GM12891 (cell line): Measurements from ENCODE around the gene C7orf33.

Experiments used
- DNase-seq: peaks from one replicate; pipeline ENCODE4 v3.0.0; 2011; ENCODE audit warnings: low spot score; ENCODE audit not compliant: insufficient read length
- FAIRE-seq: peaks from 2 replicates; lab custom pipeline; 2011; peaks lifted over from hg19 to GRCh38; lab: Jason Lieb, UNC
- PAX5 ChIP-seq: IDR thresholded peaks from 2 replicates; pipeline ENCODE4 v1.6.1; 2011; ENCODE audit warnings: low read length, moderate library complexity, mild to moderate bottlenecking; ENCODE audit not compliant: insufficient read depth, severe bottlenecking
- POLR2A ChIP-seq: IDR thresholded peaks from 2 replicates; pipeline ENCODE4 v1.6.1; 2011; ENCODE audit warnings: low read depth, low read length, control low read depth
- POLR2AphosphoS5 ChIP-seq: IDR thresholded peaks from 2 replicates; pipeline ENCODE4 v1.6.1; 2011; ENCODE audit warnings: low read depth, low read length, control low read depth
- POU2F2 ChIP-seq: IDR thresholded peaks from 2 replicates; pipeline ENCODE4 v1.6.1; 2011; ENCODE audit warnings: low read depth, mild to moderate bottlenecking, control low read depth, low read length, moderate library complexity
- SPI1 ChIP-seq: IDR thresholded peaks from 2 replicates; pipeline ENCODE4 v1.6.1; 2011; ENCODE audit warnings: low read depth, low read length, control low read depth
- TAF1 ChIP-seq: IDR thresholded peaks from 2 replicates; pipeline ENCODE4 v1.6.1; 2011; ENCODE audit warnings: low read depth, low read length, control low read depth

Gene C7orf33

DNA sequence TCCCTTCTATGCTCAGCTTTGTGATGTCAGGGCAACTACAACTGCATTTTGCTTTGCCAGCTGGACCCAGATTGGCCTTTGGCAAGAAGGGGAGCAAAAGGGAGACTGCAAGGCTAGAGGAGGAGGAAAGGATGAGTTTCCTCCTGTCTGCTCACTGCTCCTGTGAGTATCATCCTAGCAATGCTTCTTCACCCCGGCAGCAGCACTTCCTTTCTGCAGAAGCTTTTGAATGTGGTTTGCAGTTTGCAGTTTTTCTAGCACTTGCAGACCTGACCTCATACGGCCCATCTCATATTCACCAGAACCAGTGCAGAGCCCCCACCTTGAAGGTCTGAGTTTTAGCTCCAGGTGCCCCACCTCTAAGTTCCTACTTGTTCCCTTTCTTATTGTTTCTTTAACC lies 14.8 kb downstream of the C7orf33 start:
- TF ChIP-seq SPI1 = no peak
- no peak for TF ChIP-seq TAF1
- no peak for TF ChIP-seq PAX5
- no peak for TF ChIP-seq POLR2A
- FAIRE-seq (no peak), DNase-seq (no peak)

DNA sequence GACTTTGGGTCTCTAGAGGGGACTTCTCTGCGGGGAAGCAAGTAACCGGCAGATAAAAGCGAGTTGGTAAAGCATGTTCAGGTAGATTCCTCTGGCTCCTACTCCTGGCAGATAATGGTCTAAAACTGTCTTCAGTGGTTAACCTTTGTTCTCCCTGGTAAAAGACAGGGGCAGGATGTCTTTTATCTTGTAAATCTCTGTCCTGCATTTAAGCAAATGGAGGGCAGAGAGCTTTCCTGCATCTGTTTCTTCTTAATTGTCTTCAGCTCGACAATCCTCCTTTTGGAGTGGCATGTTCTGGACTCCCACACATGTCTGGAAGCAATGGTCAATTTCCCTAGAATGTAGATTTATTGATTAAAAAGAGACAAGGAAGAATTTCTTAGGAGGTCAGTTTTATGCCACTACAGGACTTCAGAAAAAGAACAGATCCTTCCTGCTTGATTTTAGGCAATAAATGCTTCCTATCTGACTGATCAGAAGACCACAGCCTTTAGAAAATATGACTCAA lies 16.6 kb downstream of the C7orf33 start:
- DNase-seq (no peak), FAIRE-seq (no peak)
- no peak for TF ChIP-seq PAX5
- no peak for TF ChIP-seq TAF1
- TF ChIP-seq POU2F2 = no peak
- no peak for TF ChIP-seq SPI1
- TF ChIP-seq POLR2A = no peak
- TF ChIP-seq POLR2AphosphoS5 = no peak

DNA sequence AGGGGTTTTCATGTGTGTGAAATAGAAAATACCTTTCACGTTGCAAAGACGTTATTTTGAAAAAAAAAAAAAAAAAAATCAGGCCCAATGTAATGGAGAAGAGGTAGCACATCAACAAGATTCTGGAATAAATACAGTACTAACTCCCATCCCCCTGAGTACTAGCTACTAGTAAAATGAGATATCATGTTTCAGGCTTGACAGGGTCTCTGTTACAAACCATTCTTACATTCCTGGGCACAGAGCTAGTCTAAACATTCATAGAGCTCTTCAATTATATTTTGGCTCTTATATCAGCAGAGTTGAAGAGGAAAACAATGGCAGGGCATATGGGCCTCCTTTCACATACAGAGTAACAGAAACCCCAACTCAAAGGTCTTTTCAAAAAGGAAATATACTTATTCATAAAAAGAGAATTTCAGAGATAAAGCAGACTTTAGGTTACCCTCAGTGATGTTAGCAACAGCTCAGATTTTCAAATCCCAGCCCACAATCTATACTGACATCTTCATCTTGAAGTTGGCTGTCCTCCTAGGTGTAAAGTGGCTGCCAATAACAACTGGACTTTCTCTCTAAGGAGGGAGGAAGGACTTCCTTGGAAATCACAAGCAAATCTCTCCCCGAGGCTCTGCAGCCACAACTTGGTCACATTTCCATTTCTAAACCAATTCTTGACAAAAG lies 18.6 kb downstream of the C7orf33 start:
- no peak for TF ChIP-seq POLR2AphosphoS5
- no peak for TF ChIP-seq TAF1
- no peak for TF ChIP-seq PAX5
- TF ChIP-seq POLR2A = no peak
- TF ChIP-seq POU2F2 = no peak
- FAIRE-seq (no peak), DNase-seq (no peak)

DNA sequence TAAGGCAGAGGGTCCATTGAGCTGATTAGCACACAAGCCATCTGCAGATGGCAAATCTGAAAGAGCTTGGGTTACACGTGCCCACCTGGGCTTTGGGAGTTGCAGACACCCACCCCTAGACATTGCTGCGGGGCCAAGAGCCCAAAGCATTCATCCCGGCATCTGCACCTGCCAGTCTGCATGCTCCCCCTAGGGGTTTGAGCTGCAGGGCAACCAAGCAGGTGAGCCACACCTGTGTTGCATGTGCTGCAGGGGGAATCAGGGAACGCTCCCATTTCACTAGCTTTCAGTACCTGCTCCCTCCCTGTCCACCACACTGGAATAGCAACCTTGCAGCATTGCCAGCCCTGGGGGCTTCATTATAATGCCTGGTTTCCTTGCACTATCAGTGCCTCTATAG lies 21.1 kb downstream of the C7orf33 start:
- no peak for FAIRE-seq

DNA sequence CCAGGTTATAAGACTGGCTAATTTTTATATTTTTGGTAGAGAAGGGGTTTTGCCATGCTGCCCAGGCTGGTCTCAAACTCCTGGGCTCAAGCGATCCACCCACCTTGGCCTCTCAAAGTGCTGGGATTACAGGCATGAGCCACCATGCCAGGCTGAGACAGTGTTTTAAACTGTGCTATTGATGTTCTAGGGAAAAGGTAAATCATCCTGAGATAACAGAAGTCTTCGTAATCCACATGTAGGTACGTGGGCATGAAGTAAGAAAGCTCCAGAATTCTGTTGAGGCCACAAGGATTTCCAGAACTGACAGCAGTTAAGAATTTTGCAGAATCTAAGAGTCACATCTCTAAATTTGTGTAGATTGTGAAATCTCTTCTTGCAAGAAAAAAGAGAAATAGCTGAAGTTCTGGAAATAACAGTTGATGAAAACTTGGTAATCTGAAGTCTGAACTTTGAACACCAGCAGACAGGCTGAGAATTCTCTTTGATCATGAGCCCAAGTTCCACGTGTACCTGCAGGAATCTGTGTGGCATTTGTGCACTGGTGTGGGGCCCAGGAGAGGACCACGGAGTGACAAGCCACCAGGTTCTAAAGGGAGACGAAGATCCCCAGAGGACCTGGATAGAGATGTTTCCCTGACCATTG lies 24.6 kb downstream of the C7orf33 start:
- TF ChIP-seq POLR2A = no peak
- no peak for TF ChIP-seq SPI1
- TF ChIP-seq POLR2AphosphoS5 = no peak
- no peak for TF ChIP-seq TAF1
- TF ChIP-seq POU2F2 = no peak
- TF ChIP-seq PAX5 = no peak
- FAIRE-seq (no peak), DNase-seq (no peak)

More for the DNA sequence above, 21.1 kb downstream of the C7orf33 start:
- DNase-seq = no peak
- TF ChIP-seq PAX5 (no peak), SPI1 (no peak), TAF1 (no peak), POU2F2 (no peak), POLR2A (no peak), POLR2AphosphoS5 (no peak)

DNA sequence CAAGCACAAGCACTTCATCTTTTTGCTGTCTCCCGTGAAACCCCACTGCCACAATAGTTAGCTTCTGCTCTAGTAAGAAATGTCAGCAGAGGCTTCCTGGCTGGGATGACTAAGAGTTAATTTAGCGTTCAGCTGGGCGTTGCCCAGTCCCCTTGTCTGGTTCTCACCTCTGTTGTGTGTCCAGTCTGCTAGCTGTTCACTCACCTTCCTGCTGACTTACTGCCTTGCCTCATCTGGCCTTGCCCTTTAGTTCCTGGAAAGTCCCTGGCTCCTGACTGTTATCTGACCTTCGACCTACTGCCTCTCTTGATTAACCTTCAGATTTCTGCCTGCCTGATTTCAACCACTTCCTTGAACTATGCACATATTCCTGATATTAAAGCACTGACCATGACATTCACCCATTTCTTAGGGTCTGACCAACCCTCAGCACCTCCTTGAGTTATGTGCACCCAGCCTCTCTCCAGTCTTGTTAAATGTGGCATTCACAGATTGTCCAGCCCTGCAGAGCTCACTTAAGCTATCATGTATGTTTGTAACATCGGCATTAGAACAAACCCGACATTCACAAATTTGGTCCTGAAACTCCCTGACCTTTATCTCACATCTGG lies 30.3 kb downstream of the C7orf33 start:
- FAIRE-seq = no peak
- no peak for TF ChIP-seq POLR2AphosphoS5
- TF ChIP-seq POLR2A = no peak
- no peak for TF ChIP-seq TAF1
- TF ChIP-seq SPI1 = no peak
- TF ChIP-seq PAX5 = no peak
- no peak for TF ChIP-seq POU2F2
- no peak for DNase-seq

DNA sequence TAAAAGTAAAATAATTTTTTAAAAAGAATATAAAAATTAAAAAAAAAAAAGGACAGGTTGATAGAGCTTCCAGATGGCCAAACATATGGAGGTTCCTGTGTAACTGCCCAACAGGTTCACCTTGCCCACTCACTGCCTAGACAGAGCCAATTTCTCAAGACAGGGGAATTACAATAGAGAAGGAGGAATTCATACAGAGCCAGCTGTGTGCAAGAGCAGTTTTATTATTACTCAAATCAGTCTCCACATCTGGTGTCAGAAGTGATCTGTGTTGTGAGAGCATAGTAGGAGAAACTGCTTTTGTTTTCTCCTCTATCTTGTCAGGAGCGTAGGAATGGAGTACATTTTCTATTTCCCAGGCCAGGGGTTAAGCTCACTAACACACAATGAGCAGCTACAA lies 31.0 kb downstream of the C7orf33 start:
- TF ChIP-seq POU2F2 = no peak
- TF ChIP-seq POLR2A = no peak
- no peak for TF ChIP-seq TAF1
- no peak for TF ChIP-seq POLR2AphosphoS5
- no peak for TF ChIP-seq PAX5
- no peak for TF ChIP-seq SPI1
- no peak for FAIRE-seq
- no peak for DNase-seq

DNA sequence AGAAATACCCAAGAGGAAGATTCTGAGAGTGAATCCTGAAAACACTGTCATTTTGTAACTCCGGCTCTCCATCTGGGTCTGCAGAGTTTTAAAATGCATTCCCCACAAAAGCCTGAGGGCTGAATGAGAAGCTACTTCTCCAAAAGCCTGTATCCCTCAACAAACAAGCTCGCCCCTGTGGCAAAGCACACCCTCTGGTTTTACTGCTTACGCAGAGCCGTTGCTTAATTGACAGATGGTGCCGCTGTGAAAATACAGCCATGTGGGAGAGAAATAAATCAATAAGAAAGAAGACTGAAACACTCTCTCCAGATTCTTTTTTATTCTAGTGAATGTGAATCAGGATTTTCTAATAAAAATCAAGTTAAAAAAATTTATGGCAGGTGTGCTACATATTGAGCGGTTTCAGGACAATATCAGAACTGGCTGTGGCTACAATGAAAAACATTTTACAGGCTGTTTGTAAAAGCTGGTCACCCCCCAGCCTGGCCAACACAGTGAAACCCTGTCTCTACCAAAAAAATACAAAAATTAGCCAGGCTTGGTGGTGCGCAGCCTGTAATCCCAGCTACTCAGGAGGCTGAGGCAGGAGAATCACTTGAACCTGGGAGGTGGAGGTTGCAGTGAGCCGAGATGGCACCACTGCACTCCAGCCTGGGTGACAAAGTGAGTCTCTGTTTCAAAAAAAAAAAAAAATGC lies 32.5 kb downstream of the C7orf33 start:
- no peak for FAIRE-seq
- TF ChIP-seq PAX5 (no peak), POU2F2 (no peak), POLR2A (no peak), POLR2AphosphoS5 (no peak), TAF1 (no peak)

DNA sequence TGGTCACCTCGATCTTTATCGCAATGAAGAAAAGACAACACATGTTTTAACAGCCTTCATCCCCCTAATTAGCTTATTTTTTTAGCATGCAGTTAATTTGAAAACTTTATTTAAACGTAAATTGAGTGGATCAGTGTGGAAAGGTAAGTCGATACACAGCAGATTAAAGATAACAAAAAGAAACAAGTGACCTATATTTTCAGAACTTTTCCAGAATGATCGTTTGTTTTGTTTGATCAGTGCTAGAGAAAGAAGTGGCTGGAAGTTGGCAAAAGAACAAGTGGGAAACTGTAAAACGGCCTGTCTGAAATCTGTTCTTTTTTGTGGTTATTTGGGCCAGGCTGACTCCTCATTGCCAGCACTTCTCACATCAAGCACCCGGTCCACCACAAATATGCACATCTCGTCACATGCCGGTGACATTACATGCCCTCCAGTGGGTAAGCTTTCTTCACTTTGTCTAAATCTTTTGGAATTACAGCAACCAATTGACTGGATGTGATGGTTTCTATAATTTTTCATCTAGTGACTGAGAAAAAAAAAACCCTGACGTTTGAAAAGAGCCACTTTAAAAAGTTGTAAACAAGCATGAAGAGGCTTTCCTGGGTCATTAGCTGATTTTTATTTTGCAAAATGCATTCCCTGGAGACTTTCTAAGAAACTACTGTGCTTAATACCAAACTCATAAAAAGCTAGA lies 33.2 kb downstream of the C7orf33 start:
- FAIRE-seq (no peak), DNase-seq (no peak)
- TF ChIP-seq POLR2AphosphoS5 (no peak), SPI1 (no peak), PAX5 (no peak), TAF1 (no peak), POLR2A (no peak), POU2F2 (no peak)

More for the DNA sequence above, 32.5 kb downstream of the C7orf33 start:
- no peak for DNase-seq
